ENCODE measurements around the gene DYNC1I1.

- TF ChIP-seq EZH2phosphoT487 (IDR thresholded peaks at IDR 0.05; ENCODE audit: insufficient read depth, low read depth) = no peak
- no peak for TF ChIP-seq EZH2 (IDR thresholded peaks at IDR 0.05; ENCODE audit: insufficient read depth, poor library complexity, severe bottlenecking)
Measured at GRCh38 chr7:96061844-96062243, 289.5 kb downstream of the DYNC1I1 start.
